ENCODE results near the gene PRIM1. TPM values are rescaled to one million over a fixed set of nuclear protein-coding genes. Genes with fewer than 3 reads are reported as not detected.
"Not testable (repeated sequence)": the region's sequence is repeated elsewhere in the genome, so short reads cannot be mapped to it uniquely, and the experiment has no call there.

Gene PRIM1
- total and polyA plus RNA-seq, 4 experiments from 2014 or later: 30.2 to 46.9 (median 39.7) TPM

GRCh38 chr12:56789429-56789828, 37.3 kb upstream of the PRIM1 start:
- H3K36me3 Mint-ChIP-seq; intact Hi-C loops (cut with micrococcal nuclease); POLR2A ChIA-PET (ENCODE audit: partially characterized antibody): not testable (repeated sequence)

GRCh38 chr12:56787498-56787897, 35.4 kb upstream of the PRIM1 start:
- Mint-ChIP-seq H3K27me3 (peaks cover 0 to under 1% of the 10 kb centered on the region in 2 donors), H3K9me3 (no peaks in the 10 kb centered on the region), H3K36me3 (no peaks in the 10 kb centered on the region), H3K27ac (no peak overlapping the region), H3K4me1 (no peaks in the 10 kb centered on the region), H3K4me3 (no peak overlapping the region)
- Histone ChIP-seq H3K36me3 (ENCODE audit: insufficient read depth, low read length) (no peaks in the 10 kb centered on the region), H3K4me3 (ENCODE audit: low read length in 2 of 2) (no peak overlapping the region), H3K27me3 (ENCODE audit: insufficient read depth, low read length) (no peaks in the 10 kb centered on the region), H3K9me3 (ENCODE audit: control insufficient read depth in 1 of 2, low read length in 2 of 2) (no peaks in the 10 kb centered on the region), H3K27ac (ENCODE audit: low read depth, low read length) (no peak overlapping the region), H3K4me1 (ENCODE audit: insufficient read depth, low read length) (no peaks in the 10 kb centered on the region)
- no peak for DNase-seq
- CTCF ChIA-PET (ENCODE audit: partially characterized antibody): interaction anchor here (0.9 kb wide), 1 partner anchor 31 kb away, joined by 3 read pairs; no protein-coding TSS in a partner anchor
- POLR2A ChIA-PET (ENCODE audit: partially characterized antibody): no interaction called here
- intact Hi-C loops (cut with micrococcal nuclease): no loop called here

More at GRCh38 chr12:56789429-56789828, 37.3 kb upstream of the PRIM1 start:
- H3K27ac Mint-ChIP-seq; H3K9me3 ChIP-seq (ENCODE audit: control insufficient read depth in 1 of 2, low read length in 2 of 2); H3K9me3 Mint-ChIP-seq; H3K27me3 ChIP-seq (ENCODE audit: insufficient read depth, low read length); H3K4me1 Mint-ChIP-seq; DNase-seq; H3K4me3 Mint-ChIP-seq; H3K4me3 ChIP-seq (ENCODE audit: low read length in 2 of 2); H3K27ac ChIP-seq (ENCODE audit: low read depth, low read length); H3K36me3 ChIP-seq (ENCODE audit: insufficient read depth, low read length); H3K27me3 Mint-ChIP-seq; H3K4me1 ChIP-seq (ENCODE audit: insufficient read depth, low read length); CTCF ChIA-PET (ENCODE audit: partially characterized antibody): not testable (repeated sequence)

GRCh38 chr12:56785874-56786273, 33.8 kb upstream of the PRIM1 start:
- peak overlapping the region in 1 of 7 donors; percentile 14 for H3K27ac Mint-ChIP-seq
- H3K27me3 ChIP-seq (ENCODE audit: insufficient read depth, low read length): no peaks in the 10 kb centered on the region
- no peaks in the 10 kb centered on the region for H3K4me1 ChIP-seq (ENCODE audit: insufficient read depth, low read length)
- no peaks in the 10 kb centered on the region for H3K9me3 ChIP-seq (ENCODE audit: control insufficient read depth in 1 of 2, low read length in 2 of 2)
- peaks cover 0 to 1% of the 10 kb centered on the region in 2 donors for H3K27me3 Mint-ChIP-seq
- intact Hi-C loops (cut with micrococcal nuclease): no loop called here
- CTCF ChIA-PET (ENCODE audit: partially characterized antibody): no interaction called here
- POLR2A ChIA-PET (ENCODE audit: partially characterized antibody): no interaction called here
- no peaks in the 10 kb centered on the region for H3K9me3 Mint-ChIP-seq
- no peak overlapping the region for H3K4me3 ChIP-seq (ENCODE audit: low read length in 2 of 2)
- H3K4me1 Mint-ChIP-seq: no peaks in the 10 kb centered on the region
- no peak for DNase-seq
- no peak overlapping the region for H3K27ac ChIP-seq (ENCODE audit: low read depth, low read length)
- H3K36me3 Mint-ChIP-seq: no peaks in the 10 kb centered on the region
- no peak overlapping the region for H3K4me3 Mint-ChIP-seq
- no peaks in the 10 kb centered on the region for H3K36me3 ChIP-seq (ENCODE audit: insufficient read depth, low read length)

DNA sequence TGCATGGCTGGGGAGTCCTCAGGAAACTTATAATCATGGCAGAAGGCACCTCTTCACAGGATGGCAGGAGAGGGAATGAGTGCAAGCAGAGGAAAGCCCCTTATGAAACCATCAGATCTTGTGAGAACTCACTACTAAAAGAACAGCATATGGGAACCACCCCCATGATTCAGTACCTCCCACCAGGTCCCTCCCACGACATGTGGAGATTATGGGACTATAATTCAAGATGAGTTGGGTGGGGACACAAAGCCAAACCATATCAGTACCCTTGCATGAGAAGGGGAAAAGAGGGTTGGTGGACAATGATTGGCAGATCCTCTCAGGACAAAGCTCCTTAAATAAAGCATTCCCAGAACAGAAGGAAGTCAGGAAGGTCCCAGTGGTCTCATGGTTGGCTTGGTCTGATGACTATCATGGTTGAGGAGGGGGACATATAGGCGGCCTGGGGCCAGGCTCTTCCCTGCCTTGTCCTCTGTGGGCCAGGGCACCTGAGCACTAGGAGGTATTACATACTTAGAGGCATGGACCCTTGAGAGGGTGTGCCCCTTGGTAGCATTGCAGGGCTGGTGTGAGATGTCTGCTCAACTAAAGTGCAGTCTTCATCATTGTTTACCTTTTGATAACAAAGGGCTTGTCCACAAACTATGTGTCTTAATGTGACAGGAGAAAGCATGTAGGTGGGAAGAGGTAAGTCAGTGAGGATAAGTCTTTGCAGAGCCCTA, 33.2 kb upstream of the PRIM1 start:
- CTCF ChIA-PET (ENCODE audit: partially characterized antibody): no interaction called here
- H3K27ac Mint-ChIP-seq: peak overlapping the region in 1 of 7 donors; percentile 14
- intact Hi-C loops (cut with micrococcal nuclease): no loop called here

GRCh38 chr12:56781726-56782125, 29.6 kb upstream of the PRIM1 start:
- intact Hi-C loops (cut with micrococcal nuclease): no loop called here
- no peaks in the 10 kb centered on the region for H3K4me1 ChIP-seq (ENCODE audit: insufficient read depth, low read length)
- H3K36me3 ChIP-seq (ENCODE audit: insufficient read depth, low read length): no peaks in the 10 kb centered on the region
- Mint-ChIP-seq H3K9me3 (no peaks in the 10 kb centered on the region), H3K27me3 (peaks cover 0 to 1% of the 10 kb centered on the region in 2 donors), H3K4me3 (no peak overlapping the region), H3K36me3 (no peaks in the 10 kb centered on the region), H3K27ac (no peak overlapping the region), H3K4me1 (no peaks in the 10 kb centered on the region)
- CTCF ChIA-PET (ENCODE audit: partially characterized antibody): no interaction called here
- H3K4me3 ChIP-seq (ENCODE audit: low read length in 2 of 2): no peak overlapping the region
- no peak overlapping the region for H3K27ac ChIP-seq (ENCODE audit: low read depth, low read length)
- no peak for DNase-seq
- no peaks in the 10 kb centered on the region for H3K27me3 ChIP-seq (ENCODE audit: insufficient read depth, low read length)
- POLR2A ChIA-PET (ENCODE audit: partially characterized antibody): no interaction called here
- no peaks in the 10 kb centered on the region for H3K9me3 ChIP-seq (ENCODE audit: control insufficient read depth in 1 of 2, low read length in 2 of 2)

More for the DNA sequence above, 33.2 kb upstream of the PRIM1 start:
- POLR2A ChIA-PET (ENCODE audit: partially characterized antibody): no interaction called here
- peaks cover 0 to 1% of the 10 kb centered on the region in 2 donors for H3K27me3 Mint-ChIP-seq
- no peak overlapping the region for H3K4me3 Mint-ChIP-seq
- Histone ChIP-seq H3K4me1 (ENCODE audit: insufficient read depth, low read length) (no peaks in the 10 kb centered on the region), H3K27ac (ENCODE audit: low read depth, low read length) (no peak overlapping the region), H3K4me3 (ENCODE audit: low read length in 2 of 2) (no peak overlapping the region), H3K9me3 (ENCODE audit: control insufficient read depth in 1 of 2, low read length in 2 of 2) (no peaks in the 10 kb centered on the region), H3K36me3 (ENCODE audit: insufficient read depth, low read length) (no peaks in the 10 kb centered on the region), H3K27me3 (ENCODE audit: insufficient read depth, low read length) (no peaks in the 10 kb centered on the region)
- DNase-seq: no peak
- H3K9me3 Mint-ChIP-seq: no peaks in the 10 kb centered on the region
- H3K36me3 Mint-ChIP-seq: no peaks in the 10 kb centered on the region
- H3K4me1 Mint-ChIP-seq: no peaks in the 10 kb centered on the region

- ChIA-PET POLR2A (ENCODE audit: partially characterized antibody) (no interaction called here), CTCF (ENCODE audit: partially characterized antibody) (no interaction called here)
- Histone ChIP-seq H3K36me3 (ENCODE audit: insufficient read depth, low read length) (no peaks in the 10 kb centered on the region), H3K9me3 (ENCODE audit: control insufficient read depth in 1 of 2, low read length in 2 of 2) (no peaks in the 10 kb centered on the region), H3K27ac (ENCODE audit: low read depth, low read length) (no peak overlapping the region), H3K27me3 (ENCODE audit: insufficient read depth, low read length) (no peaks in the 10 kb centered on the region), H3K4me3 (ENCODE audit: low read length in 2 of 2) (no peak overlapping the region), H3K4me1 (ENCODE audit: insufficient read depth, low read length) (no peaks in the 10 kb centered on the region)
- no peak for DNase-seq
- H3K36me3 Mint-ChIP-seq: no peaks in the 10 kb centered on the region
- peaks cover 0 to 1% of the 10 kb centered on the region in 2 donors for H3K27me3 Mint-ChIP-seq
- H3K4me3 Mint-ChIP-seq: no peak overlapping the region
- no peaks in the 10 kb centered on the region for H3K9me3 Mint-ChIP-seq
- intact Hi-C loops (cut with micrococcal nuclease): no loop called here
- H3K4me1 Mint-ChIP-seq: no peaks in the 10 kb centered on the region
- H3K27ac Mint-ChIP-seq: no peak overlapping the region
These were observed 26.6 kb upstream of the PRIM1 start for GRCh38 chr12:56778756-56779155.

GRCh38 chr12:56776654-56777053, 24.5 kb upstream of the PRIM1 start:
- H3K27me3 Mint-ChIP-seq: no peaks in the 10 kb centered on the region
- no peaks in the 10 kb centered on the region for H3K27me3 ChIP-seq (ENCODE audit: insufficient read depth, low read length)
- H3K4me3 ChIP-seq (ENCODE audit: low read length in 2 of 2): no peak overlapping the region
- ChIA-PET CTCF (ENCODE audit: partially characterized antibody) (no interaction called here), POLR2A (ENCODE audit: partially characterized antibody) (no interaction called here)
- no peak overlapping the region for H3K4me3 Mint-ChIP-seq
- no peaks in the 10 kb centered on the region for H3K4me1 ChIP-seq (ENCODE audit: insufficient read depth, low read length)
- intact Hi-C loops (cut with micrococcal nuclease): no loop called here
- no peaks in the 10 kb centered on the region for H3K9me3 Mint-ChIP-seq
- no peaks in the 10 kb centered on the region for H3K9me3 ChIP-seq (ENCODE audit: control insufficient read depth in 1 of 2, low read length in 2 of 2)
- no peak for DNase-seq
- H3K36me3 ChIP-seq (ENCODE audit: insufficient read depth, low read length): no peaks in the 10 kb centered on the region
- no peaks in the 10 kb centered on the region for H3K4me1 Mint-ChIP-seq
- no peak overlapping the region for H3K27ac ChIP-seq (ENCODE audit: low read depth, low read length)
- H3K36me3 Mint-ChIP-seq: no peaks in the 10 kb centered on the region
- no peak overlapping the region for H3K27ac Mint-ChIP-seq

Measured in CD4-positive, alpha-beta memory T cell (primary cell).